B cell (primary cell): Measurements from ENCODE around the gene FAM8A1. TPM values are rescaled to one million over a fixed set of nuclear protein-coding genes. Genes with fewer than 3 reads are reported as not detected.

Source experiments
- ATAC-seq: fragments of 200-7000 bp; cut with Tn5 transposase; one replicate; pipeline ENCODE4 v1.10.0; 2021; ENCODE audit warnings: low read depth, mild to moderate bottlenecking, moderate number of reproducible peaks, moderate library complexity
- CTCF ChIA-PET: fragments of 350-600 bp; sonication (Branson Sonifier 250); formaldehyde crosslinking; loops from one replicate; lab custom pipeline; 2021; ENCODE audit warnings: antibody characterized with exemption, inconsistent platforms; lab: Charles Lee
- POLR2A ChIA-PET: fragments of 350-600 bp; sonication (Branson Sonifier 250); formaldehyde crosslinking; loops from one replicate; lab custom pipeline; 2021; ENCODE audit warnings: antibody characterized with exemption; lab: Charles Lee
- DNase-seq: peaks from one replicate; pipeline ENCODE4 v3.0.0; 2013
- H2AFZ ChIP-seq: 2 replicates; pipeline ENCODE4 v1.6.1; 2012; ENCODE audit warnings: mild to moderate bottlenecking, low read depth, low read length; ENCODE audit not compliant: insufficient read depth, poor library complexity, severe bottlenecking
- H3K27ac ChIP-seq, 2 donors: 1 replicate in 1 of 2; 2 replicates in 1 of 2; pipeline ENCODE4 v1.5.1; 2012 to 2013; ENCODE audit warnings: low read length in 2 of 2, mild to moderate bottlenecking in 2 of 2, moderate library complexity in 1 of 2
- H3K27me3 ChIP-seq, 4 experiments: fragments of 200-600 bp in 1 of 4; sonication (generic) in 1 of 4; replicated peaks in 1 of 4; 1 replicate in 2 of 4; 2 replicates in 2 of 4; pipeline versions ENCODE4 v1.6.1 to v1.7.0; 2013 to 2016; ENCODE audit warnings: low read length in 3 of 4, mild to moderate bottlenecking in 2 of 4, mixed read lengths in 1 of 4, moderate library complexity in 1 of 4; ENCODE audit not compliant: insufficient read depth in 4 of 4, control insufficient read depth in 3 of 4; ENCODE audit errors: control extremely low read depth in 1 of 4
- H3K36me3 ChIP-seq, 2 experiments: replicated peaks in 1 of 2; 1 replicate in 1 of 2; 2 replicates in 1 of 2; pipeline versions ENCODE4 v1.6.1 to v1.7.1; 2013; ENCODE audit warnings: low read length in 1 of 2; ENCODE audit not compliant: insufficient read depth in 2 of 2, control insufficient read depth in 1 of 2; ENCODE audit errors: control extremely low read depth in 1 of 2, extremely low read depth in 1 of 2
- H3K4me1 ChIP-seq, 2 donors: fragments of 200-600 bp in 1 of 2; sonication (generic) in 1 of 2; 1 replicate in 1 of 2; 2 replicates in 1 of 2; pipeline versions ENCODE4 v1.5.1 to v1.6.1; 2013 to 2017; ENCODE audit warnings: low read length in 2 of 2; ENCODE audit not compliant: control insufficient read depth in 2 of 2, insufficient read depth in 2 of 2
- H3K4me2 ChIP-seq: replicated peaks from 2 replicates; pipeline ENCODE3; 2012; ENCODE audit warnings: mild to moderate bottlenecking, low read depth, low read length; ENCODE audit not compliant: poor library complexity, severe bottlenecking
- H3K4me3 ChIP-seq, 5 experiments: fragments of 200-600 bp in 1 of 5; sonication (generic) in 1 of 5; 1 replicate in 3 of 5; 2 replicates in 2 of 5; pipeline versions ENCODE4 v1.5.1 to v1.7.0; 2011 to 2016; ENCODE audit warnings: low read length in 4 of 5, mild to moderate bottlenecking in 4 of 5, low read depth in 2 of 5, control low read depth in 1 of 5, moderate library complexity in 1 of 5; ENCODE audit not compliant: insufficient read depth in 1 of 5; ENCODE audit errors: control extremely low read depth in 1 of 5, extremely low read depth in 1 of 5
- H3K79me2 ChIP-seq: fragments of 200-600 bp; sonication (generic); one replicate; pipeline ENCODE4 v1.6.0; 2016; ENCODE audit warnings: low read length; ENCODE audit not compliant: control insufficient read depth, insufficient read depth
- H3K9ac ChIP-seq: fragments of 200-600 bp; sonication (generic); 2 replicates; pipeline ENCODE4 v1.6.1; 2017; ENCODE audit warnings: mild to moderate bottlenecking, low read length, moderate library complexity
- H3K9me3 ChIP-seq, 3 donors: one replicate each; pipeline versions ENCODE4 v1.6.1 to v1.7.1; 2013; ENCODE audit warnings: low read length in 2 of 3; ENCODE audit not compliant: control insufficient read depth in 2 of 3, insufficient read depth in 1 of 3; ENCODE audit errors: control extremely low read depth in 1 of 3
- H4K20me1 ChIP-seq: 2 replicates; pipeline ENCODE4 v1.6.0; 2012; ENCODE audit warnings: mild to moderate bottlenecking, low read length; ENCODE audit not compliant: insufficient read depth, control insufficient read depth, poor library complexity, severe bottlenecking
- H3K27ac Mint-ChIP-seq: one replicate; pipeline ENCODE4 v1.8.0; 2021; ENCODE audit warnings: mixed read lengths
- H3K27me3 Mint-ChIP-seq: one replicate; pipeline ENCODE4 v1.8.0; 2021; ENCODE audit warnings: mixed read lengths
- H3K4me1 Mint-ChIP-seq: one replicate; pipeline ENCODE4 v1.8.0; 2021; ENCODE audit warnings: mixed read lengths
- H3K4me3 Mint-ChIP-seq: one replicate; pipeline ENCODE4 v1.8.0; 2021; ENCODE audit warnings: mixed read lengths
- H3K9me3 Mint-ChIP-seq: one replicate; pipeline ENCODE4 v1.8.0; 2022; ENCODE audit warnings: mixed read lengths; ENCODE audit not compliant: insufficient read depth
- CTCF ChIP-seq: fragments of 200-600 bp; IDR thresholded peaks from one replicate; pipeline ENCODE4 v1.8.0; 2022; ENCODE audit warnings: antibody characterized with exemption, mild to moderate bottlenecking
- EZH2 ChIP-seq: IDR thresholded peaks from 2 replicates; pipeline ENCODE4 v1.6.1; 2012; ENCODE audit warnings: borderline replicate concordance, low read depth, mild to moderate bottlenecking, moderate library complexity, low read length; ENCODE audit not compliant: insufficient read depth, poor library complexity, severe bottlenecking
- WGBS: methylation state at CpG from one replicate; pipeline ENCODE4 v1.1.5; 2013; ENCODE audit warnings: missing lambda C conversion rate; ENCODE audit not compliant: insufficient coverage; 5-methylcytosine and 5-hydroxymethylcytosine counted together
- intact Hi-C: fragments of 100-400 bp; cut with micrococcal nuclease; formaldehyde crosslinking; loops from one replicate; pipeline ENCODE4 v1.10.0; 2022
- polyA plus RNA-seq: library from polyadenylated mRNA; depleted of rRNA; stranded (reverse); fragments of >200 nt; gene quantifications from 2 replicates; pipeline ENCODE4 v1.2.3, GENCODE V29; 2012
- total RNA-seq, 2 donors: library from RNA; stranded (reverse); fragments of 120-200 nt in 1 of 2; gene quantifications; 1 replicate in 1 of 2; 2 replicates in 1 of 2; pipeline versions ENCODE4 v1.2.3 to v1.2.4, GENCODE V29; 2013 to 2022

Gene FAM8A1
- total and polyA plus RNA-seq, 2 donors (not counting 1 experiment from before 2014, with no cell fraction given), result 4.6 to 7.0 TPM

GRCh38 chr6:17588011-17588410 lies 12.1 kb upstream of the FAM8A1 start:
- no peak for TF ChIP-seq EZH2
- TF ChIP-seq CTCF, result no peak
- no peaks in the 10 kb centered on the region for H3K9me3 ChIP-seq
- no peaks in the 10 kb centered on the region for H3K27me3 ChIP-seq
- H3K4me3 ChIP-seq, result no peak overlapping the region
- H3K4me1 ChIP-seq, result no peaks in the 10 kb centered on the region
- CTCF ChIA-PET, result interaction anchor here (0.6 to 1.2 kb wide), 2 partner anchors 13 to 202 kb away, joined by 3 read pairs; no protein-coding TSS in a partner anchor
- H3K27ac ChIP-seq, result no peak overlapping the region
- intact Hi-C loops, result no loop called here
- ATAC-seq (no peak), DNase-seq (no peak)
- H2AFZ ChIP-seq, result no peak overlapping the region
- no peak overlapping the region for H3K4me2 ChIP-seq
- POLR2A ChIA-PET, result no interaction called here
- no peaks in the 10 kb centered on the region for H3K36me3 ChIP-seq
- no peak overlapping the region for H3K27ac Mint-ChIP-seq
- no peak overlapping the region for H3K9ac ChIP-seq
- no peaks in the 10 kb centered on the region for H3K9me3 Mint-ChIP-seq
- 91% methylated on average over 4 of the region's 6 CpGs for WGBS
- H3K27me3 Mint-ChIP-seq, result no peaks in the 10 kb centered on the region
- H3K79me2 ChIP-seq, result no peaks in the 10 kb centered on the region
- H3K4me1 Mint-ChIP-seq, result no peaks in the 10 kb centered on the region
- no peaks in the 10 kb centered on the region for H4K20me1 ChIP-seq
- H3K4me3 Mint-ChIP-seq, result no peak overlapping the region

- Mint-ChIP-seq H3K27me3 (no peaks in the 10 kb centered on the region), H3K4me1 (no peaks in the 10 kb centered on the region), H3K27ac (no peak overlapping the region), H3K4me3 (no peak overlapping the region), H3K9me3 (no peaks in the 10 kb centered on the region)
- Histone ChIP-seq H3K27me3 (no peaks in the 10 kb centered on the region), H3K36me3 (no peaks in the 10 kb centered on the region), H3K9ac (no peak overlapping the region), H3K9me3 (no peaks in the 10 kb centered on the region), H3K4me3 (no peak overlapping the region), H2AFZ (no peak overlapping the region), H3K27ac (no peak overlapping the region), H3K4me1 (no peaks in the 10 kb centered on the region), H3K4me2 (no peak overlapping the region), H3K79me2 (no peaks in the 10 kb centered on the region), H4K20me1 (no peaks in the 10 kb centered on the region)
- ChIA-PET CTCF (interaction anchor here (1.1 to 1.2 kb wide), 2 partner anchors 13 to 214 kb away, joined by 3 read pairs; no protein-coding TSS in a partner anchor), POLR2A (no interaction called here)
- no peak for ATAC-seq
- 85% methylated on average over 2 of the region's 5 CpGs for WGBS
- intact Hi-C loops, result no loop called here
- DNase-seq, result no peak
- no peak for TF ChIP-seq CTCF
- no peak for TF ChIP-seq EZH2
Observed at GRCh38 chr6:17589406-17590096, 10.6 kb upstream of the FAM8A1 start.
